PC-9 (cell line): ENCODE measurements around the gene CCR7. TPM values are rescaled to one million over a fixed set of nuclear protein-coding genes. Genes with fewer than 3 reads are reported as not detected.
"Not testable (repeated sequence)": the region's sequence is repeated elsewhere in the genome, so short reads cannot be mapped to it uniquely, and the experiment has no call there.

Experiments
- BruUV-seq: library from RNA; stranded (reverse); fragments of 400-500 nt; replicated peaks from 2 replicates; lab custom pipeline; 2021; lab: Mats Ljungman, UMichigan
- CTCF ChIA-PET: fragments of 300-600 bp; sonication (Branson Sonifier 250); formaldehyde crosslinking; loops from one replicate; lab custom pipeline; 2022; ENCODE audit warnings: antibody characterized with exemption; lab: Charles Lee
- POLR2A ChIA-PET: fragments of 300-600 bp; sonication (Branson Sonifier 250); formaldehyde crosslinking; loops from one replicate; lab custom pipeline; 2022; ENCODE audit warnings: antibody characterized with exemption; ENCODE audit not compliant: unreplicated experiment; lab: Charles Lee
- DNase-seq, 2 experiments: peaks; one replicate each; pipeline versions ENCODE4 v3.0.0 to v3.0.0-alpha.2; 2015 to 2022; ENCODE audit warnings: mixed read lengths in 1 of 2
- H2AFZ ChIP-seq: fragments of 200-600 bp; sonication (generic); 2 replicates; pipeline ENCODE4 v1.8.1; 2017; ENCODE audit warnings: antibody characterized with exemption
- H3F3A ChIP-seq: fragments of 200-600 bp; sonication (generic); 2 replicates; pipeline ENCODE4 v1.8.1; 2017; ENCODE audit warnings: antibody characterized with exemption, mild to moderate bottlenecking, low read depth; ENCODE audit not compliant: insufficient read depth
- H3K27ac ChIP-seq: fragments of 200-600 bp; sonication (generic); 2 replicates; pipeline ENCODE4 v1.6.1; 2016; ENCODE audit warnings: mixed run types
- H3K27me3 ChIP-seq: fragments of 200-600 bp; sonication (generic); 2 replicates; pipeline ENCODE4 v1.6.1; 2016; ENCODE audit warnings: low read depth, mixed run types; ENCODE audit not compliant: insufficient read depth
- H3K36me3 ChIP-seq: fragments of 200-600 bp; sonication (generic); 2 replicates; pipeline ENCODE4 v1.6.1; 2016; ENCODE audit warnings: low read depth, mixed run types
- H3K4me1 ChIP-seq: fragments of 200-600 bp; sonication (generic); replicated peaks from 2 replicates; pipeline ENCODE4 v1.6.1; 2016; ENCODE audit warnings: mixed run types; ENCODE audit not compliant: insufficient read depth
- H3K4me2 ChIP-seq: fragments of 200-600 bp; sonication (generic); 2 replicates; pipeline ENCODE4 v1.6.1; 2017; ENCODE audit warnings: mixed run types
- H3K4me3 ChIP-seq: fragments of 200-600 bp; sonication (generic); 2 replicates; pipeline ENCODE4 v1.6.1; 2016; ENCODE audit warnings: mixed run types
- H3K79me2 ChIP-seq: fragments of 200-600 bp; sonication (generic); 2 replicates; pipeline ENCODE4 v1.6.1; 2017; ENCODE audit warnings: low read depth, mixed run types
- H3K9me2 ChIP-seq: fragments of 200-600 bp; sonication (generic); 2 replicates; pipeline ENCODE4 v1.8.1; 2017; ENCODE audit warnings: mild to moderate bottlenecking; ENCODE audit not compliant: insufficient read depth
- H3K9me3 ChIP-seq: fragments of 200-600 bp; sonication (generic); 2 replicates; pipeline ENCODE4 v1.8.1; 2016; ENCODE audit warnings: low read depth; ENCODE audit not compliant: insufficient read depth
- H4K20me1 ChIP-seq: fragments of 200-600 bp; sonication (generic); 2 replicates; pipeline ENCODE4 v1.8.1; 2017; ENCODE audit not compliant: insufficient read depth
- CTCF ChIP-seq: fragments of 200-600 bp; sonication (generic); conservative IDR thresholded peaks from 2 replicates; pipeline ENCODE4 v1.6.1; 2017; ENCODE audit warnings: mixed run types, antibody characterized with exemption, mild to moderate bottlenecking, moderate library complexity
- EZH2 ChIP-seq: fragments of 200-600 bp; sonication (generic); IDR thresholded peaks from 2 replicates; pipeline ENCODE4 v1.8.0; 2017; ENCODE audit warnings: antibody characterized with exemption, low read depth
- intact Hi-C: fragments of 100-400 bp; cut with micrococcal nuclease; formaldehyde crosslinking; loops from one replicate; pipeline ENCODE4 v1.10.0; 2022; ENCODE audit not compliant: unreplicated experiment
- total RNA-seq: library from RNA; stranded (reverse); gene quantifications from 2 replicates; pipeline ENCODE4 v1.2.3, GENCODE V29; 2021

CCR7 gene
- total RNA-seq, 1 experiment from 2014 or later, result not detected

DNA sequence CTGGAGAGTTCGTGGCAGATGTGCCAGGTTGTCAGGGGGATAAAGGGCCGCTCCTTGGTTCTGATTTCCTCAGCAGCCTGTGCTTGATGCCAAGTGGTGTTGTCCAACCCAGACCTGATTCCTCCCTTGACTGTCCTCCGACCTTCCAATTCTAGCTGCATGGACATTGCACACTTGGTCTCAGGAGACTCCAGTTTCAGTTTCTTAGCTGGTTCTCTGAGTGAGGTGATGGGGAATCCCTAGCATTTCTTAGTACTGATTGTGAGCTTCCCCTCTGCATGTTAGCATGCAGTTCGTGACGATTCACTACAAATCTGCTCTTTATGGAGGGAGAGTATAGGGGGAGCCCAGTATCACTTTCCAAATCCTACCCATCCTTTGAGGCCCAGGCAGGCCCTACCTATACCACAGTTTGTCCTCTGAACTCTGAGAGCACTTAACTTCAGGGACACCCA is 12.4 kb upstream of the CCR7 start:
- no peaks in the 10 kb centered on the region for H3K9me3 ChIP-seq
- no peaks in the 10 kb centered on the region for H4K20me1 ChIP-seq
- no peaks in the 10 kb centered on the region for H3F3A ChIP-seq
- TF ChIP-seq EZH2 (no peak), CTCF (no peak)
- H3K27me3 ChIP-seq, result 0 out of 2 replicates have a peak, but pooled peaks cover 9% of the 10 kb centered on the region
- no TSS peak for BruUV-seq
- no peaks in the 10 kb centered on the region for H3K4me1 ChIP-seq
- intact Hi-C loops, result no loop called here
- no peak overlapping the region for H3K4me2 ChIP-seq
- H3K9me2 ChIP-seq, result no peaks in the 10 kb centered on the region
- no peak overlapping the region for H3K4me3 ChIP-seq
- H3K27ac ChIP-seq, result no peak overlapping the region
- H2AFZ ChIP-seq, result no peak overlapping the region
- POLR2A ChIA-PET, result interaction anchor here (0.6 kb wide), 2 partner anchors 12 to 183 kb away, joined by 3 to 14 read pairs; no protein-coding TSS in a partner anchor
- DNase-seq, result no peak
- H3K79me2 ChIP-seq, result no peaks in the 10 kb centered on the region
- H3K36me3 ChIP-seq, result no peaks in the 10 kb centered on the region
- CTCF ChIA-PET, result interaction anchor here (0.5 kb wide), 1 partner anchor 692 kb away, joined by 15 read pairs; no protein-coding TSS in a partner anchor

DNA sequence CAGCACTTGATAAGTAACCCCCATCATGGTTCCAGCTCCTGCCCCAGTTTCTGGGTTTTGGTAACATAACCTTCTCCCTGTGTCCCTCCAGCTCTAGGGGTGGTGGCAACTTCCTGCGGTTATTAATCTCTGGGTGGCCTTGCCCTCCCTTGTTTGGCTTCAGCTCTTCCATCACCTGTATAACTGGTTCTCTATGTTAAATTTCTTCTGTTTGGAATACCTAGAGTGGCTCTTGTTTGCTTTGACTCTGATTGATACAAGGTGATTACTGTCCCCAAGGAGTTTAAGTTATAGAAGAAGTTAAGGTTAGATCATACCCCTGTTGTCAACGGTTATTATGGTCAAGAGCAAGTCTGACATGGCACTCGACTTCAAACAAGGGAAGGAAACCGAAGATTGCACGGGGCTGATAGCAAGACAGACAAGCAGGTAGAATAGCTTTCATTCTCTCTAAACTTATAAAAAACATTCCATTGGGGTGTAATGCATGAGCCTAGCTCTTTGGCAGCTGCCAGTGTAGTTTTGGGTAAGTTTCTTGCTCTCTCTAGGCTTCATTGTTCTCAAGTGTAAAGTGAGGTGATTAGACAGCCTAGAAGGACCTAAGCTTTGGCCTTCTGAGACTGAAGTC is 11.0 kb upstream of the CCR7 start:
- CTCF ChIA-PET, result no interaction called here
- Histone ChIP-seq H3K4me1 (no peaks in the 10 kb centered on the region), H3F3A (no peaks in the 10 kb centered on the region), H3K79me2 (no peaks in the 10 kb centered on the region), H3K27ac (no peak overlapping the region), H3K4me3 (no peak overlapping the region), H3K36me3 (no peaks in the 10 kb centered on the region), H3K9me2 (no peaks in the 10 kb centered on the region), H3K4me2 (no peak overlapping the region), H2AFZ (no peak overlapping the region), H3K27me3 (0 out of 2 replicates have a peak, but pooled peaks cover 13% of the 10 kb centered on the region), H3K9me3 (no peaks in the 10 kb centered on the region), H4K20me1 (no peaks in the 10 kb centered on the region)
- POLR2A ChIA-PET, result no interaction called here
- DNase-seq, result no peak
- TF ChIP-seq EZH2, result no peak
- TF ChIP-seq CTCF, result no peak
- intact Hi-C loops, result no loop called here
- no TSS peak for BruUV-seq

GRCh38 chr17:40574292-40574691 is 9.0 kb upstream of the CCR7 start:
- no TSS peak for BruUV-seq
- Histone ChIP-seq H3K36me3 (no peaks in the 10 kb centered on the region), H3K4me3 (no peak overlapping the region), H2AFZ (no peak overlapping the region), H3K27ac (no peak overlapping the region), H3K4me2 (no peak overlapping the region), H3K9me3 (no peaks in the 10 kb centered on the region), H3K9me2 (no peaks in the 10 kb centered on the region), H3K4me1 (no peaks in the 10 kb centered on the region), H4K20me1 (no peaks in the 10 kb centered on the region), H3K27me3 (peaks cover 20% of the 10 kb centered on the region), H3K79me2 (no peaks in the 10 kb centered on the region), H3F3A (no peaks in the 10 kb centered on the region)
- no peak for DNase-seq
- no peak for TF ChIP-seq CTCF
- no peak for TF ChIP-seq EZH2
- intact Hi-C loops, result no loop called here
- ChIA-PET POLR2A (no interaction called here), CTCF (no interaction called here)

DNA sequence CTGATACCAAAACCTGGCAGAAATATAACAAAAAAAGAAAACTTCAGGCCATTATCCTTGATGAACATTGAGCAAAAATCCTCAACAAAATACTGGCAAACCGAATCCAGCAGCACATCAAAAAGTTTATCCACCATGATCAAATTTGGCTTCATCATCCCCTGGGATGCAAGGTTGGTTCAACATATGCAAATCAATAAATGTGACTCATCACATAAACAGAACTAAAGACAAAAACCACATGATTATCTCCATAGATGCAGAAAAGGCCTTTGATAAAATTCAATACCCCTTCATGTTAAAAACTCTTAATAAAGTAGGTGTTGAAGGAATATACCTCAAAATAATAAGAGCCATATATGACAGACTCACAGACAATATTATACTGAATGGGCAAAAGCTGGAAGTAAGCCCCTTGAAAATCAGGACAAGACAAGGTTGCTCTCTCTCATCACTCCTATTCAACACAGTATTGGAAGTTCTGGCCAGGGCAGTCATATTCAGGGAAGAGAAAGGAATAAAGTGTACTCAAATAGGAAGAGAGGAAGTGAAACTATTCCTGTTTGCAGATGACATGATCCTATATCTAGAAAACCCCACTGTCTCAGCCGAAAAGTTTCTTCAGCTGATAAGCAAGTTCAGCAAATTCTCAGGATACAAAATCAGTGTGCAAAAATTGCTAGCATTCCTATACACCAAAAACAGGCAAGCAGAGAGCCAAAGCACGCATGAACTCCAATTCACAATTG is 7.1 kb upstream of the CCR7 start:
- H3K9me3 ChIP-seq, H3F3A ChIP-seq, POLR2A ChIA-PET, H3K36me3 ChIP-seq, H3K79me2 ChIP-seq, intact Hi-C loops, H3K4me3 ChIP-seq, DNase-seq, H2AFZ ChIP-seq, H3K4me2 ChIP-seq, CTCF ChIA-PET, H3K9me2 ChIP-seq, H3K27ac ChIP-seq, H4K20me1 ChIP-seq, H3K4me1 ChIP-seq, BruUV-seq: not testable (repeated sequence)
- H3K27me3 ChIP-seq, result peaks cover 34% of the 10 kb centered on the region
